MM.1S (cell line): ENCODE results near the gene GLYATL3.

Experiments
- CTCF ChIP-seq: fragments of 300-600 bp; sonication (generic); IDR thresholded peaks from 2 replicates; pipeline ENCODE4 v1.5.1; 2016; ENCODE audit warnings: antibody characterized with exemption, low read length, mixed read lengths
- EZH2 ChIP-seq: fragments of 300-600 bp; sonication (generic); optimal IDR thresholded peaks from 2 replicates; pipeline ENCODE3; 2017; ENCODE audit warnings: low read depth, mild to moderate bottlenecking, antibody characterized with exemption, low read length, mixed read lengths
- EZH2phosphoT487 ChIP-seq: fragments of 300-600 bp; sonication (generic); IDR thresholded peaks from 2 replicates; pipeline ENCODE4 v1.6.1; 2018; ENCODE audit warnings: antibody characterized with exemption, low read length

GRCh38 chr6:49509342-49509741 is 9.6 kb downstream of the GLYATL3 start:
- TF ChIP-seq CTCF (no peak), EZH2phosphoT487 (no peak), EZH2 (no peak)
